Measurements from ENCODE around the gene CRYAB.

The CRYAB gene

GRCh38 chr11:111923951-111924350, 12.4 kb upstream of the CRYAB start:
- Histone ChIP-seq H3K9ac (ENCODE audit: low read depth, low read length, poor library complexity, severe bottlenecking) (no peak overlapping the region), H3K4me3 (ENCODE audit: low read length, poor library complexity, severe bottlenecking) (no peak overlapping the region), H2AFZ (ENCODE audit: low read length) (0 out of 2 replicates have a peak overlapping the region, but pooled peaks have one; percentile 41), H3K4me1 (ENCODE audit: insufficient read depth, low read length, poor library complexity, severe bottlenecking) (peaks cover 7% of the 10 kb centered on the region), H3K27me3 (ENCODE audit: insufficient read depth, low read length, poor library complexity, severe bottlenecking) (no peaks in the 10 kb centered on the region), H3K79me2 (ENCODE audit: insufficient read depth, low read length) (no peaks in the 10 kb centered on the region), H3K36me3 (ENCODE audit: insufficient read depth, low read length) (no peaks in the 10 kb centered on the region), H3K4me2 (ENCODE audit: low read depth, low read length, poor library complexity, severe bottlenecking) (no peak overlapping the region), H3K9me2 (replicated peaks; ENCODE audit: low read depth, low read length) (no peaks in the 10 kb centered on the region), H3F3A (ENCODE audit: low read depth) (no peaks in the 10 kb centered on the region), H3K9me3 (ENCODE audit: insufficient read depth, low read depth, low read length) (no peaks in the 10 kb centered on the region), H4K20me1 (ENCODE audit: insufficient read depth, low read length, poor library complexity, severe bottlenecking) (no peaks in the 10 kb centered on the region)
- TF ChIP-seq EZH2phosphoT487 (IDR thresholded peaks at IDR 0.05; ENCODE audit: borderline replicate concordance) = no peak
- no peak for TF ChIP-seq CTCF (conservative IDR thresholded peaks at IDR 0.05; ENCODE audit: low read length)

DNA sequence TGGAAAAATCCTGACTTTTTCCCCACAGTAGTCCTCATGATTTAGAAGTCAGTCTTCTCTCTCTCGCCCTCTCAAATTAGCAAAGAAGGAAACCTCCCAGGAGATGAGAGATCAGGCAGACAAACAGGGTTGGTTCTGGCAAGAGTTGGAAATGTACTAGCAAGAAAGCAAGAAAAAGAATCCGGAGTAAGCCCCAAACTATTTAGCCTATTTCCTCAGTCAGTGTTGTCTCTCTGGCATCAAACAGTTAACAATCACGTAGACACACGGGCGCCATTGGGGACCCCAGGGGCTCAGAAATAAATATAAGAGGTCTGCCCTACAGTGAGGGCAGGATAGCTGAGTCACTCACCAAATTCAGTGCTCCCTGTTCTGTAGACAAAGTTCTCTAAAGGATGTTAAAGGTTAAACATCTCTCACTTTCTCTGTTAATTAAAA, 11.8 kb upstream of the CRYAB start:
- H3K4me3 ChIP-seq (ENCODE audit: low read length, poor library complexity, severe bottlenecking) = no peak overlapping the region
- no peak overlapping the region for H3K4me2 ChIP-seq (ENCODE audit: low read depth, low read length, poor library complexity, severe bottlenecking)
- peak overlapping the region; percentile 20; the same call in 1 of the 2 replicates for H2AFZ ChIP-seq (ENCODE audit: low read length)
- peaks cover 7% of the 10 kb centered on the region for H3K4me1 ChIP-seq (ENCODE audit: insufficient read depth, low read length, poor library complexity, severe bottlenecking)
- no peaks in the 10 kb centered on the region for H3K27me3 ChIP-seq (ENCODE audit: insufficient read depth, low read length, poor library complexity, severe bottlenecking)
- no peaks in the 10 kb centered on the region for H3K79me2 ChIP-seq (ENCODE audit: insufficient read depth, low read length)
- H3K9me2 ChIP-seq (replicated peaks; ENCODE audit: low read depth, low read length) = no peaks in the 10 kb centered on the region
- no peak for TF ChIP-seq EZH2phosphoT487 (IDR thresholded peaks at IDR 0.05; ENCODE audit: borderline replicate concordance)
- H3F3A ChIP-seq (ENCODE audit: low read depth) = no peaks in the 10 kb centered on the region
- H3K9me3 ChIP-seq (ENCODE audit: insufficient read depth, low read depth, low read length) = no peaks in the 10 kb centered on the region
- H4K20me1 ChIP-seq (ENCODE audit: insufficient read depth, low read length, poor library complexity, severe bottlenecking) = no peaks in the 10 kb centered on the region
- no peak overlapping the region for H3K9ac ChIP-seq (ENCODE audit: low read depth, low read length, poor library complexity, severe bottlenecking)
- no peaks in the 10 kb centered on the region for H3K36me3 ChIP-seq (ENCODE audit: insufficient read depth, low read length)

DNA sequence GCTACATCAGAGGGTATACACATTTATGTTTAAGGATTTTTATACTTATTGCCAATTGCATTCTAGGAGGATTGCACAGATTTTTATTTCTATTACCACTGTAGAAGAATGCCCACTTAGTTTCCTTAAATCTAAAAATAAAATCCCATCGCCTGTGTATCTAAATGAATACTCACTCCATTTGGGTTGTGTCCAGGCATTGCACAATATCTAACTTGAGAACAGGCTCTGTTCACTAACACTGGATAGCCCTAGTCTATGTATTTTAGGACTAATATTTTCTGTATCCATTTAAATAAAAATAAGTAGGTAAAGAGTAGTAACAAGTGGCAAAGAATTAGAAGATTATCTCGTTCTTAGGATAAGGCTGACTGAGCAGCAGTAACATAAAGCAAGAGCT, 11.2 kb upstream of the CRYAB start:
- Histone ChIP-seq H3K4me2 (ENCODE audit: low read depth, low read length, poor library complexity, severe bottlenecking) (no peak overlapping the region), H3K9me2 (replicated peaks; ENCODE audit: low read depth, low read length) (no peaks in the 10 kb centered on the region), H3K4me1 (ENCODE audit: insufficient read depth, low read length, poor library complexity, severe bottlenecking) (peaks cover 7% of the 10 kb centered on the region), H3K9me3 (ENCODE audit: insufficient read depth, low read depth, low read length) (no peaks in the 10 kb centered on the region), H3K9ac (ENCODE audit: low read depth, low read length, poor library complexity, severe bottlenecking) (no peak overlapping the region), H3K36me3 (ENCODE audit: insufficient read depth, low read length) (no peaks in the 10 kb centered on the region), H3K79me2 (ENCODE audit: insufficient read depth, low read length) (no peaks in the 10 kb centered on the region), H3F3A (ENCODE audit: low read depth) (no peaks in the 10 kb centered on the region), H2AFZ (ENCODE audit: low read length) (0 out of 2 replicates have a peak overlapping the region, but pooled peaks have one; percentile 20), H4K20me1 (ENCODE audit: insufficient read depth, low read length, poor library complexity, severe bottlenecking) (no peaks in the 10 kb centered on the region), H3K27me3 (ENCODE audit: insufficient read depth, low read length, poor library complexity, severe bottlenecking) (no peaks in the 10 kb centered on the region), H3K4me3 (ENCODE audit: low read length, poor library complexity, severe bottlenecking) (no peak overlapping the region)
- TF ChIP-seq EZH2phosphoT487 (IDR thresholded peaks at IDR 0.05; ENCODE audit: borderline replicate concordance) (no peak), CTCF (conservative IDR thresholded peaks at IDR 0.05; ENCODE audit: low read length) (no peak)

DNA sequence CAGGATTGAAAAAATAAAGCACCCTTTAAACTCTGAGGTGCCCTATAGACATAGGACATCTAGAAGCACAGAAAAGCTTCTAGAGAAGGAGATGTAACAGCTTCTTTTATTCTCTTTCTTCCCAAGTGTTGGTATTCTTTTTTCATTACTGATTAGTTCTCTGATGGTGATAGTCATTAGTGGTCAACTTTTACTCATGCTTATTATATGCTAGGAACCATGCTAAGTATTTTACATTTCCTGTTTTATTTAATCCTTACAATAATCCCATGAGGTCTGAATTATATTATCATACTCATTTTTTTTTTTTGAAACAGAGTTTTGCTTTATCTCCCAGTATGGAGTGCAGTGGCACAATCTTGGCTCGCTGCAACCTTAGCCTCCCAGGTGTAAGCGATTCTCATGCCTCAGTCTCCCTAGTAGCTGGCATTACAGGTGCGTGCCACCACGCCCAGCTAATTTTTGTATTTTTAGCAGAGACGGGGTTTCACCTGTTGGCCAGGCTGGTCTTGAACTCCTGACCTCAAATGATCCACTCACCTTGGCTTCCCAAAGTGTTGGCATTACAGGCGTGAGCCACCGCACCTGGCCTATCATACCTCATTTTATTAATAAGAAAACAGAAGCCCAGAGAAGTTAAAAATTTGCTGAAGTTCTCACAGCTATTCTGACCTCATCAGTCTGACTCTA, 10.1 kb upstream of the CRYAB start:
- Histone ChIP-seq H3K9me2 (replicated peaks; ENCODE audit: low read depth, low read length) (no peaks in the 10 kb centered on the region), H3K79me2 (ENCODE audit: insufficient read depth, low read length) (no peaks in the 10 kb centered on the region), H3K9me3 (ENCODE audit: insufficient read depth, low read depth, low read length) (no peaks in the 10 kb centered on the region), H4K20me1 (ENCODE audit: insufficient read depth, low read length, poor library complexity, severe bottlenecking) (no peaks in the 10 kb centered on the region), H3F3A (ENCODE audit: low read depth) (no peaks in the 10 kb centered on the region), H3K27me3 (ENCODE audit: insufficient read depth, low read length, poor library complexity, severe bottlenecking) (no peaks in the 10 kb centered on the region), H2AFZ (ENCODE audit: low read length) (no peak overlapping the region), H3K36me3 (ENCODE audit: insufficient read depth, low read length) (no peaks in the 10 kb centered on the region), H3K9ac (ENCODE audit: low read depth, low read length, poor library complexity, severe bottlenecking) (no peak overlapping the region), H3K4me2 (ENCODE audit: low read depth, low read length, poor library complexity, severe bottlenecking) (no peak overlapping the region), H3K4me3 (ENCODE audit: low read length, poor library complexity, severe bottlenecking) (no peak overlapping the region), H3K4me1 (ENCODE audit: insufficient read depth, low read length, poor library complexity, severe bottlenecking) (peaks cover 7% of the 10 kb centered on the region)
- no peak for TF ChIP-seq EZH2phosphoT487 (IDR thresholded peaks at IDR 0.05; ENCODE audit: borderline replicate concordance)
- no peak for TF ChIP-seq CTCF (conservative IDR thresholded peaks at IDR 0.05; ENCODE audit: low read length)
